ENCODE measurements around the gene SLFNL1.

SLFNL1 gene

GRCh38 chr1:40966417-40966816 is 55.1 kb downstream of the SLFNL1 start:
- Histone ChIP-seq H3K4ac (ENCODE audit: low read length) (no peak overlapping the region), H4K8ac (ENCODE audit: low read depth, low read length) (no peak overlapping the region), H2BK15ac (ENCODE audit: low read length) (no peak overlapping the region), H2BK12ac (ENCODE audit: low read length) (no peak overlapping the region), H3K4me2 (ENCODE audit: insufficient read depth, low read length, poor library complexity, severe bottlenecking) (no peak overlapping the region), H2BK120ac (ENCODE audit: low read depth, low read length) (no peak overlapping the region), H3K27ac (replicated peaks; ENCODE audit: low read length) (no peak overlapping the region), H3K23ac (ENCODE audit: low read depth, low read length, poor library complexity) (no peak overlapping the region), H3K4me1 (ENCODE audit: control insufficient read depth in 2 of 2, insufficient read depth in 1 of 2, low read depth in 1 of 2, low read length in 2 of 2) (no peaks in the 10 kb centered on the region), H2AK5ac (ENCODE audit: low read depth, low read length) (no peak overlapping the region), H2BK5ac (ENCODE audit: low read length) (no peak overlapping the region), H3K79me1 (ENCODE audit: low read depth, low read length) (no peaks in the 10 kb centered on the region), H2AFZ (ENCODE audit: low read length) (no peak overlapping the region), H3K36me3 (replicated peaks in 1 of 2; ENCODE audit: control insufficient read depth in 2 of 2, insufficient read depth in 2 of 2, low read length in 2 of 2) (no peaks in the 10 kb centered on the region), H3K27me3 (ENCODE audit: control insufficient read depth in 3 of 3, insufficient read depth in 3 of 3, low read depth in 1 of 3, low read length in 3 of 3) (peaks cover 0 to 6% (median 0%) of the 10 kb centered on the region in 3 experiments), H3K4me3 (ENCODE audit: low read length in 2 of 2) (no peak overlapping the region), H3K9me3 (replicated peaks in 1 of 2; ENCODE audit: control insufficient read depth in 2 of 2, insufficient read depth in 1 of 2, low read depth in 1 of 2, low read length in 2 of 2) (no peaks in the 10 kb centered on the region), H3K18ac (ENCODE audit: low read length) (no peak overlapping the region), H3K9ac (ENCODE audit: low read depth, low read length, poor library complexity) (no peak overlapping the region), H4K91ac (ENCODE audit: low read depth, low read length, poor library complexity) (no peak overlapping the region), H3K14ac (ENCODE audit: low read length) (no peak overlapping the region)
- no CpG with 5 or more reads among the region's 4 CpGs for WGBS, 2 donors (ENCODE audit: extremely low coverage in 2 of 2, insufficient read length in 2 of 2, insufficient replicate concordance in 1 of 2)
- no peak for DNase-seq (ENCODE audit: low spot score)

Measured in neuronal stem cell (in vitro differentiated cells).